ENCODE results near the gene ANKRD53. TPM values are rescaled to one million over a fixed set of nuclear protein-coding genes. Genes with fewer than 3 reads are reported as not detected.
A peak's percentile ranks its signal among the peaks of the same experiment; 100 is the strongest.

Gene ANKRD53
- total and polyA plus RNA-seq, 9 of the 15 experiments (the other 6 are each of a cell fraction or from before 2014, with no cell fraction given): 0.18 TPM; not detected in 8

DNA sequence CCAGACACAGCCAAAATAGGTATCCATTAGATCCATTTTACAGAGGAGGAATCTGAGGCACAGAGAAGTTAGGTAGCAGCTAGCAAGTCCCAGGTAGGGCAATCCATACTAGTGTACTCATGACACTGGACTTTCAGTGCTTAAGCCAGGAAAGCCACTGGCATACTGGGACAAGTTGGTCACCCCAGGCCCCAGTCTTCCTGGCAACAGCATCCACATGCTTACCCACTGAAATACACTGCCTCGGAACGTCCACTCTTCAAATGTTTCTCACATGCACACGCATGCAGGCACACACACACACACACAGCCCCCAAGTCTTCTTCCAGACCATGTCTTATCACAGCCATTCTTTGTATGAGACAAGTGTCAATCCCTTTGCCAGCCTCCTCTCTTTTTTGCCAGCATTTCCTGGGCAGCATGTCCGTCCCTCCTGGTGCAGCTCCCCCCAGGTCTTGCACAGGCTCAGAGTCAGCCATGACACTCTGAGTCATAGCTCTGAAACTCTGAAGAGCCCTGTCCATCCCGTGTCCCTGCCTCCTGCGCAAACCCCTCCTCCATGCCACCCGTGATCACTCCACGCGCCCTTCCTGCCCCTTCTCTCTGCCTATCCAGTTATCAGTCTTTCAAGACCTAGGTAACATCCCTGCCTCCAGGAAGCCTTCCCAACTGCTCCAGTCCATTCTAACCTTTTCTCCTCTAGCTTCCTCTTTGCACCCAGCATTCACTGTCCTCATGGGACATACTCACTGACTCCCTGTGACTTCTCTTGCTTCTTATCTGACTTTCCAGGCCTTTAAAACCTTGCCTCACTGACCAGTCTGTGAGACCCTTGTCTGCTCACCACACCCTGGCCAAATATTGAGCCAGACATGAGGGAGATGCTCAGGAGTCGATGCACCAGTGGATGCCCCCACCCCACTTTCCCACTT lies 27.1 kb downstream of the ANKRD53 start (continued):
- TF ChIP-seq, protein P1, sequence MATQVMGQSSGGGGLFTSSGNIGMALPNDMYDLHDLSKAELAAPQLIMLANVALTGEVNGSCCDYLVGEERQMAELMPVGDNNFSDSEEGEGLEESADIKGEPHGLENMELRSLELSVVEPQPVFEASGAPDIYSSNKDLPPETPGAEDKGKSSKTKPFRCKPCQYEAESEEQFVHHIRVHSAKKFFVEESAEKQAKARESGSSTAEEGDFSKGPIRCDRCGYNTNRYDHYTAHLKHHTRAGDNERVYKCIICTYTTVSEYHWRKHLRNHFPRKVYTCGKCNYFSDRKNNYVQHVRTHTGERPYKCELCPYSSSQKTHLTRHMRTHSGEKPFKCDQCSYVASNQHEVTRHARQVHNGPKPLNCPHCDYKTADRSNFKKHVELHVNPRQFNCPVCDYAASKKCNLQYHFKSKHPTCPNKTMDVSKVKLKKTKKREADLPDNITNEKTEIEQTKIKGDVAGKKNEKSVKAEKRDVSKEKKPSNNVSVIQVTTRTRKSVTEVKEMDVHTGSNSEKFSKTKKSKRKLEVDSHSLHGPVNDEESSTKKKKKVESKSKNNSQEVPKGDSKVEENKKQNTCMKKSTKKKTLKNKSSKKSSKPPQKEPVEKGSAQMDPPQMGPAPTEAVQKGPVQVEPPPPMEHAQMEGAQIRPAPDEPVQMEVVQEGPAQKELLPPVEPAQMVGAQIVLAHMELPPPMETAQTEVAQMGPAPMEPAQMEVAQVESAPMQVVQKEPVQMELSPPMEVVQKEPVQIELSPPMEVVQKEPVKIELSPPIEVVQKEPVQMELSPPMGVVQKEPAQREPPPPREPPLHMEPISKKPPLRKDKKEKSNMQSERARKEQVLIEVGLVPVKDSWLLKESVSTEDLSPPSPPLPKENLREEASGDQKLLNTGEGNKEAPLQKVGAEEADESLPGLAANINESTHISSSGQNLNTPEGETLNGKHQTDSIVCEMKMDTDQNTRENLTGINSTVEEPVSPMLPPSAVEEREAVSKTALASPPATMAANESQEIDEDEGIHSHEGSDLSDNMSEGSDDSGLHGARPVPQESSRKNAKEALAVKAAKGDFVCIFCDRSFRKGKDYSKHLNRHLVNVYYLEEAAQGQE (IDR thresholded peaks at IDR 0.05; ENCODE audit: borderline replicate concordance): no peak
- TF ChIP-seq, protein P1 (CRISPR knock-in tag; IDR thresholded peaks at IDR 0.05; ENCODE audit: low read depth): no peak
- TF ChIP-seq SMAD4 (CRISPR knock-in tag; conservative IDR thresholded peaks at IDR 0.05) (peak; percentile 43; the same call in 1 of the 2 replicates), FIP1L1 (IDR thresholded peaks at IDR 0.05; ENCODE audit: low read depth, low read length, poor library complexity, severe bottlenecking) (no peak), HDAC2 (IDR thresholded peaks at IDR 0.05) (peak; percentile 46; the same call in 1 of the 2 replicates), ZNF696 (CRISPR knock-in tag; conservative IDR thresholded peaks at IDR 0.05) (no peak), ARID1B (IDR thresholded peaks at IDR 0.05) (peak; percentile 67)

Measured in K562 (cell line).